GM12801 (cell line): ENCODE results near the gene RIMBP3C.

Experiments
- CTCF ChIP-seq: IDR thresholded peaks from one replicate; pipeline ENCODE4 v1.5.1; 2011; ENCODE audit warnings: control low read depth; ENCODE audit not compliant: insufficient read length; ENCODE audit errors: extremely low read depth

Gene RIMBP3C

DNA sequence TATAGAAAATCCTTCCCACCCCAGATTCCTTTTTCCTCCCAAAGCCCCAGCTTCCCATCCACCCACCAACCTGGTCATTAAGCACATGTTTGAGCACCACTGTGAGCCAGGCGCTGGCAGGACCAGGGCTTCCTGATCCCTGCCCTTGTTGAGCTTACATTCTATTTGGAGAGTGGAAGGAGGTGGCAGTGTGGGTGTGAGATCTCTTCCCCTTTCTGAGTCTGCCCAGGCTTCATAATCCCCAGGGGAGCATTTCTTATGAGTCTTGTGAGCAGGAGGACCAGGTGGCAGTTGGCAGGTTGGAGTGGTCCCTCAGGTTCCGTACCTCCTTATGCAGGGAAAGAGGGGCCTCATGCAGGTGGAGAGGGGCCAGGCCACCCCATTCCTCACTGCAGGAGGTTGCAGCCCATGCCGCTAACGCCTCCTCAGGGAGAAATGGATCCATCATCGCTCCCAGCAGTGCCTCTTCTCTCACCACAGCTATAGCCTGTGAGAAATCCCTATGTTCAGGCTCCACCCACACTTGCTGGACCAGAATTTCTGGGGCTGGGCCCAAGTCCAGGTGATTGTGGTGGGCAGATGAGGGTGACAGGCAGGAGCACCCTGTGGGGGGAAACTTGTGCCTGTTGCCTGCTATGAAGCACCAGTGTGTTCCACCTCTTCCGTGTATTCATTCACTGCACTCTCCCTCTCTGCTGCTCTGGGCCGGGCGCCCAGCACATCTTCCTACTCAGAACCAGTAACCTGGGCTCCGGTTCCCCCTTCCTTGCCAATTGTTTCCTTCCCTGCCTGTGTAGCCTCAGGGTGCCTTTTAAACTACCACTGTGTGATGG lies 39.8 kb upstream of the RIMBP3C start:
- TF ChIP-seq CTCF = no peak

- TF ChIP-seq CTCF = no peak
These were observed 38.1 kb upstream of the RIMBP3C start for GRCh38 chr22:21589396-21589795.

GRCh38 chr22:21587803-21588611 lies 36.7 kb upstream of the RIMBP3C start:
- TF ChIP-seq CTCF = no peak

DNA sequence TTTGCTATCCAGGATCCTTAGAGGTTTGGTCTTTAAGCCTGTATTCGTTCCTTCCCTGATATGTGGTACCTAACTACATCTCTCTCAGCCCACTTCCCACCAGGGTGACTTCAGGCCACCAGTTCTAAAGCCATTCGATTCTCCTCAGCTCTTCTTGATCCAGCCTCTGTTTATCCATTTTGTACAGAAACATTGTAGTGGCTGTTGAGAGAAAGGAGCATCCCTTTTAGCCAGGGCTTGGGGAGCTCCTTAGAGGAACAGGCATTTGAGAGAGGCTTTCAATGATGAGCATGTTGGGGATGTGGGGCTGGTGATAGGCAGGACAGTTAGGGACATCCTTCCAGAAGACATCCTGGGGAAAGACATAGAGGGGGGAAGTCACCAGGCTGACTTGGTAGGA lies 34.1 kb upstream of the RIMBP3C start:
- TF ChIP-seq CTCF = no peak

GRCh38 chr22:21582801-21583740 lies 31.8 kb upstream of the RIMBP3C start:
- TF ChIP-seq CTCF = no peak

DNA sequence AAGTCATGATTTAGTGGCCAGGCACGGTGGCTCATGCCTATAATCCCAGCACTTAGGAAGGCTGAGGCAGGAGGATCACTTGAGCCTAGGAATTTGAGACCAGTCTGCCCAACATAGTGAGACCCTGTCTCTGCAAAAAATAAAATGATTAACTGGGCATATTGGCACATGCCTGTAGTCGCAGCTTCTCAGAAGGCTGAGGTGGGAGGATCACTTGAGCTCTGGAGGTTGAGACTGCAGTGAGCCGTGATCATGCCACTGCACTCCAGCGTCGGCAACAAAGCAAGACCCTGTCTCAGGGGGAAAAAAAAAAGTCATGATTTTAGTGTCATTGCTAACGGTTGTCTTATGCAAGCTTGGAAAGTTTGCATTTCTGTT lies 28.2 kb upstream of the RIMBP3C start:
- no peak for TF ChIP-seq CTCF
